Measurements from ENCODE around the gene PAQR9.
A peak's percentile ranks its signal among the peaks of the same experiment; 100 is the strongest.

PAQR9 gene

GRCh38 chr3:142947799-142948575 lies 15.5 kb downstream of the PAQR9 start:
- DNase-seq = no peak

- no peak for DNase-seq
Observed at GRCh38 chr3:142947352-142947751, 16.1 kb downstream of the PAQR9 start.

- DNase-seq = no peak
Observed at GRCh38 chr3:142946861-142947260, 16.6 kb downstream of the PAQR9 start.

DNA sequence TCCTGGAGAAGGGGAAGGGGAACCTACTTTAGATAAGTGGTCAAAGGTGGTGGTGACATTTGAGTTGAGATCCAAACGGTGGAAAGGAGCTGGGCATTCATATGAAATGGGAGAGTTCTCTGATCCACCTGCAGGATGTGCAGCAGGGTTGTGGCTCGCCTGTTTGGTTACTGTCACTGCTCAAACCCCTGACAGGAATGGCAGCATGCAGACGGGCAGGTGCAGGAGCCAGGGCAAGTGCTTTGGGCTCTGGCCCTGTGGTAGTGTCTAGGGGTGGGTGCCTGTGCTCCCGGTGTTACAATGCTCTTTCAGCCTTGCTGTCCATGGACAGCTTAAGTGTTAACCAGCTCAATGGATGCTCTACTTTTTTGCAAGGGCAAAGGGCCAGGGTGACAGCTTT lies 18.5 kb downstream of the PAQR9 start:
- no peak for DNase-seq

DNA sequence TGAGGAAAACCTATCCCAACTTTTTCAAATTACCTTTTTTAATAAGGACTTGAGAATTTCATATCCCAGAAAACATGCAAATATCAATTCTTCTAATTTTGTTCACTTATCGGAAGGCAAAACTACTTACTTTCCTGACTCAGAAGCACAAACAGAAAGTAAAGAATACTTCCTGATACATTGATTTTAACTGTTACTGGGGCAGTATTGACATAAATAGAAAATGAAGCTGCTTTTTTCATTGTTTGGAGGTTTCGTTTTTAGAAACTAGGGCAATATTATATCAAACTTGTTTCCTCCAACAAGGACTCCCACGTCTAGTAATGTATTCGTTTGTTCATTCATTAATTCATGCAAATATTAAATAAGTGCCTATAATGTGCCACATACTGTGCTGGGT lies 19.1 kb downstream of the PAQR9 start:
- peak in 1 of 2 donors; percentile 45 for DNase-seq

DNA sequence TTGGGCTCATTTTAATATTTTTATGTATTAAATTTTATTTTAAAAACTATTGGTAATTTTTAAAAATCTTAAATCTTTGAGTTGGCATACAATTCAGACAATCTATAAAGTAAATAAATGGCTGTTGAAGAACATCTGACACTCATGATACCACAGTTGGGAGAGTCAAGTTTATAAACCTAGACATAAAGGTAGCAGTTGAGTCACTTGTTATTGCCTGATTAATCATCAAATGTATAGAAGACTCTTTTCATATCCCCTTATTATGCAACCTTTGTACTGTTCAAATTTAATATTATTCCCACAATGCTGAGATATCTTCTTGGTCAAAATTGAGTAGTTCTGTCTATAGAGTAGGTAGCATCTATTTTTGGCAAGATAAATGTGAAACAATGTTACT lies 19.6 kb downstream of the PAQR9 start:
- no peak for DNase-seq

DNA sequence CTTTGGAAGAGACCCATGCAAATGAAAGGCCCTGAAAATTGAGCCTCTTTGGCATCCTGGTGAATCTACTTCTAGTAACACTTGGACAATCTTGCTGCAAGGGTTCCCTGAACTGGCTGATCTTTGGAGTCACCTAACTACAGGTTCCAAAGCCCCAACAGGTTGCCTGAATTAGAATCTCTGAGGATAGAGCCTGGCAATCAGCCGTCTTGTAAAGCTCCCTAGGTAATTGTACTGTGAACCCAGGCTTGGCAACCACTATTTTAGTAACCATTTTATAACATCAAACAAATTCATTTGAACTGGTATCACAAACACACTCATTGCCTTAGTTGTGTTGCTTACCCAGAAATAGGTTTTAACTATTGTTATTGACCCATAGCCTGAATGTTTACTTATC lies 20.1 kb downstream of the PAQR9 start:
- DNase-seq = no peak

DNA sequence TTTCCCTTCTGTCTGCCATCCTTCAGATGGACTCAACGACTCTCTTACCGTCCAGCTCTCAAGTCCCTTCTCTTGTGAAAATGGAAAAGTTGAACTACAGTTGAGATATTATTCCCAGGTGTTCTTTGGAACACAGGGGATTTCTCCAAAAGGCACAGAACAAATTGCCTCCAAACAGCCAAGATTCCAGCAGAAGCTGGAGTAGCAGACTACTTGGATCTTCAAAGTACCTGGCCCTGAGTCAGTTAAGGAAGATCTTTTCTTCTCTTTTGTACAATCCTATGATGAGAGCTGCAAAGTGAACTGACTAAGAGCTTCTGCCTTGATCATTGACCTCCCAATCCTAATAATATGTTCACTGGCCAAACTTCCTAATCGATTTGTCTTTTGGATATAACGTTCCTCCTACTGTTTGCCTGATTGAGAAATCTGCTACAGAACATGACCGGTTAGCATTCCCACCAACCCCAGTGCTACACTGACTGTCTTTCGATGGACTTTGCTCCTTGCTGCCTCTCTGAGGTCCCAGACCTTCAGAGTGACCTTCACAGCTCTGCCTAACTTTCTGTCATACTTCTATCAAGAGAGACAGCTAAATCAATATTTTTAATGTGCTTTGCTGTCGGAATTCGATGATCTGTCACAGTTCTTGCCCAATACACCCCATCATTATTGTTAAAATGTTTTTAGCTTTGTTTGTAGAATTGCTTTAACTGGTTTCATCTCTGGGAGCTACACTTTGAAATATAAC lies 21.9 kb downstream of the PAQR9 start:
- DNase-seq = no peak

GRCh38 chr3:142940472-142940871 lies 23.0 kb downstream of the PAQR9 start:
- DNase-seq = no peak

DNA sequence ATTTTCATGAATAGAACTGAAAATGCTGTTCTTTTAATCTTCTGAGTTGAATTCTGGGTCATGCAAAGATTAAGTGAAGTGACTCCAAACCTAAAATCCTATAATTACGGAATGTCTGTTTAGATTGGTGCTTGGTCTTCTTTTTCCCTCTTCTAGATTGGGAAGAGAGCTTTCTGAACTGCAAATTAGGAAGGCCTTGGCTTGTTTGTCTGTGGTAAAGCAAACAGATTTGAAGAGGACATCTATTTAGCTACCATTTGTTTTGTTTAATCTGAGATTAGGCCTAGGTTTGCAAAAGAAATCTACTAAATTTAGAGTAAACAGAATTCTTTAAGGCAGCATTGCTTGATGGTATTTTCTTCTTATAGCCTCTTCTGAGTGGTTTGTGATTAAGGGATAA lies 23.5 kb downstream of the PAQR9 start:
- DNase-seq = no peak

- DNase-seq = no peak
Observed at GRCh38 chr3:142935963-142936362, 27.5 kb downstream of the PAQR9 start.

GRCh38 chr3:142934887-142935269 lies 28.6 kb downstream of the PAQR9 start:
- no peak for DNase-seq

DNA sequence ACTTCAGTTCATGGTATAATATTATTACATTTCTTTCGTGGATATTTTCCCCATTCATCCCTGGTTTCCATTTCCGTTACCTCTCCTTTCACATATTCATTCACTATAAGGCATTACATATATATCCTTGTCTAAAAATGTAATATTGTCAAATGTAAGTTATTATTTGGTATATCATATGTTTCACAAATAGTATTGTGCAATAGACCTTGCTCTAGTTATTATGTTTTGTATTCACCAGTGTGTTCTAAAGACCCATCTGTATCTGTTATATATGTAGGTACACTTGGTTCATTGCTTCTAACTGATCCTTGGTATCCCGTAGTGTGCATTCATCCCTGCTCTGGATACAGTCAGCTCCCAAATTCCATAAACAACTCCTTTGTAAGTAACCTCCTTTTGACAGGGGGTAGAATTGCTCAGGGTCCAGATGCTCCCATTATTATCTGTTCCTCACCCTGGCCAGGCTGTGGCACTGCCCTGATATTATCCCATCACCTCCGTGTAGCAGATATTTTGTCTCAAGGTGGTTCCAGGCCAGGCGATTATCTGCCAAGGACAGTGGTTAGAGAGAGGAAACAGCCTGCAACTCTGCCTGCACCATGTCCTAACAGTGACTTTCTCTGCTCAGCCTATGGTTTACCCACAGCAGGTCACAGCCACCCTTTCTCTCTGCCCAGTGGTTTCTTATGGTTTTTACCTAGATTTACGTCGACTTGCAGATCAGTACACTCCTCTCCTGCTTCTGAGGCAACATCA lies 29.2 kb downstream of the PAQR9 start:
- DNase-seq = no peak

DNA sequence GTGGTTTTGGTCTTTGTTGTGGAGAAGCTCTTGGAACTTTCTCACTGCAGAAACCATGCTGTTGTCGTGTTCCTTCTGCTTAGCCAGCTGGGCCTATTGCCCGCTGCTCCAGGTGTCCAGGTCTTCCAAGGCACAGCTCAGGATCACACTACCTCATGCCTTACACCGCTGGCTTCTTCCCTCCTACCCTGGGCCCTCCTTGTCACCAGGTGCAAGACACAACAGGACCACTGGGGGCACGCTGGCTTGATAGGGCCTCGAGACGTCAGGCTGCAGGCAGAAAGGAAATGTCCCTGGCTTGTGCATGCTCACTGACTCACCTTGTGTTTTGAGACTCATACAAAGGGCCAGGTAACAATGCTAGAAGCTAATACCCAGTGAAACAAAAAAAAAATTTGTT lies 32.3 kb downstream of the PAQR9 start:
- DNase-seq = peak in 1 of 2 donors; percentile 31

- no peak for DNase-seq
Observed at GRCh38 chr3:142930463-142930862, 33.0 kb downstream of the PAQR9 start.

GRCh38 chr3:142929890-142930289 lies 33.6 kb downstream of the PAQR9 start:
- DNase-seq = no peak

GRCh38 chr3:142929109-142929508 lies 34.4 kb downstream of the PAQR9 start:
- peak in 1 of 2 donors; percentile 43 for DNase-seq

DNA sequence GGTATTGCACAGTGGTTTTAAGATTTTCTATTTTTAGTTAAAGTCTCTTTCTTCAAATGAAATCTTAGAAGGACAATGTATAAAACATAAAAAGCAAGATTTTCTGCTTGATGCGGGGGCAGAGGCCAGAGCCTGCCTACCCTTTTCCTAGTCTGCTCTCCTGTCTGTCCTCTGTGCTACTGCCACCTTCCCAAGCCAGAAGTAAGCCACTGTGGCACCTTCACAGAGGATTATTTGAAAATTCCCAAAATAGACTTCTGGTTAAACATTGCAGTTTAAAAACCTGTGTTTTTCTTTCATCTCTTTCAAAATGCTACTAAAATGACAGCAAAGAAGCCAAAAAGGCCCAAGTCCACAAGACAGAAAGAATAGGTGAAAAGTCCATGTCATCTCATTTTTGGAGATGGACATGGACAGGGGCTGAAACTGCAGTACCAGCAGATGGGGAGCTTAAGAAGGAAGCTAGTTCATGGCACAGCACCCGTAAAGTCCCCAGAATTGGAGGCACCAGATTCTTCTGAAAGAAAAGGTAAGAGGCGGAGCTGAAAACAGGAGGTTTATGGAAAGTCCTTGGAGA lies 37.0 kb downstream of the PAQR9 start:
- DNase-seq = no peak

DNA sequence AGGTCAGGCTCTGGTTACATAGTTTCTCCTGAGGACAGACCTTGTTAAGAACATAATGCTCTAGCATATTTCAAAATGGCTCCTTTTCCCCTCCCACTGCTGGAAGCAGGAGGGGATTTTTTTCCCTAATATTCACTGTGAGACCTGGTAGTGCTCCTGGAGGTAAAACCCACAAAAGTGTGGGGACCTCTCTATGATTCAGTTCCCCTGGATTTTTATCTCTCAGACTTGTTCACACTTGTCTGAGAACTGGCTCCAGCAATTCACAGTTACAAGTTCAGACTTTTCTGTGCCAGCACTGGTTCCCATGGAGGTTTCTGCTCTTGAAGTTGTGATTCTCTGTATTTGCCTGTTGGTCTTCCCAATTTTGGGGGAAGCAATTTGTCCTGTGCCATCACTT lies 38.3 kb downstream of the PAQR9 start:
- no peak for DNase-seq

DNA sequence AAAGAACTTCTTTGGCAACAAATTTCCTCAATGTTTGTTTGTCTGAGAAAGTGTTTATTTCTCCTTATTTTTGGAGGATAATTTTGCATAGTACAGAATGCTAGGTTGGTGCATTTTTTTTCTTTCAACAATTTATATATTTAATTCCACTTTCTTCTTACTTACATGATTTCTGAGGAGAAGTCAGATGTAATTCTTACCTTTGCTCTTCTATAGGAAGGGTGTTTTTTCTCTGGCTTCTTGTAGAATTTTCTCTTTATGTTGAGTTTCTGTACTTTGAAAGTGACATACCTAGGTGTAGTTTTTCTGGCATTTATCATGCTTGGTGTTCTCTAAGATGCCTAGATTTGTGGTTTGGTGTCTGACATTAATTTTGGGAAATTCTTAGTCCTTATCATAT lies 39.8 kb downstream of the PAQR9 start:
- DNase-seq = no peak

DNA sequence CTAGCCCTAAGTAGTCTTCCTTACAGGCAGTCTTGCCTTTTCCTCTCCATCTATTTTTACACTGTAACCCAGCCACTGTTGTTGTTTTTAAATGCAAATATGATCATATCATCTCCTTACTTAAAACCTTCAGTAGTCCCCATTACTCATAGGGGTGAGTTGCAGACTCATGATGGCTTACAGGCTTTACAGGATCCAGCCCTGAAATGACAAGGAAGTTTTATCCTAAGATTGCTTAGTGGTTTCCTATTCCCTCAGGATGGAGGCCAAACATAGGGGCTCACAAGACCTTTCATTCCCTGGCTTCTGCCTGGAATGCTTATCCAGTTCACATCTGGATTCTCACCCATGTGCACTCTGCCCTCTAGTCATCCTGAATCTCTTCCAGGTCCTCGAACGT lies 46.9 kb downstream of the PAQR9 start:
- DNase-seq = no peak

GRCh38 chr3:142915636-142916035 lies 47.8 kb downstream of the PAQR9 start:
- no peak for DNase-seq

GRCh38 chr3:142914286-142914811 lies 49.1 kb downstream of the PAQR9 start:
- DNase-seq = no peak
